NCI-H82 (cell line): Measurements from ENCODE around the gene SF3B6.
"Not testable (repeated sequence)": the region's sequence is repeated elsewhere in the genome, so short reads cannot be mapped to it uniquely, and the experiment has no call there.

Experiments
- DNase-seq: peaks from one replicate; lab custom pipeline; 2025; lab: John Stamatoyannopoulos, UW

The SF3B6 gene

DNA sequence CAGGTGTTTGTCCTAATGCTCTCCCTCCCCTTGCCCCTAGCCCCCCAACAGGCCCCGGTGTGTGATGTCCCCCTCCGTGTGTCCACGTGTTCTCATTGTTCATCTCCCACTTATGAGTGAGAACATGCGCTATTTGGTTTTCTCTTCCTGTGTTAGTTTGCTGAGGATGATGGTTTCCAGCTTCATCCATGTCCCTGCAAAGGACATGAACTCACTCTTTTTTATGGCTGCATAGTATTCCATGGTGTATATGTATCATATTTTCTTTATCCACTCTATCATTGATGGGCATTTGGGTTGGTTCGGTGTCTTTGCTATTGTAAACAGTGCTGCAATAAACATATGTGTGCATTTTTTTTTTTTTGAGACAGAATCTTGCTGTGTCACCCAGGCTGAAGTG is 17.1 kb upstream of the SF3B6 start:
- DNase-seq = not testable (repeated sequence)

GRCh38 chr2:24088821-24089359 is 12.8 kb upstream of the SF3B6 start:
- DNase-seq = no peak

- no peak for DNase-seq
Observed at GRCh38 chr2:24087032-24087431, 10.9 kb upstream of the SF3B6 start.

- DNase-seq = no peak
Observed at GRCh38 chr2:24086241-24086640, 10.1 kb upstream of the SF3B6 start.

- DNase-seq = no peak
Observed at GRCh38 chr2:24085200-24085489, 9.0 kb upstream of the SF3B6 start.

DNA sequence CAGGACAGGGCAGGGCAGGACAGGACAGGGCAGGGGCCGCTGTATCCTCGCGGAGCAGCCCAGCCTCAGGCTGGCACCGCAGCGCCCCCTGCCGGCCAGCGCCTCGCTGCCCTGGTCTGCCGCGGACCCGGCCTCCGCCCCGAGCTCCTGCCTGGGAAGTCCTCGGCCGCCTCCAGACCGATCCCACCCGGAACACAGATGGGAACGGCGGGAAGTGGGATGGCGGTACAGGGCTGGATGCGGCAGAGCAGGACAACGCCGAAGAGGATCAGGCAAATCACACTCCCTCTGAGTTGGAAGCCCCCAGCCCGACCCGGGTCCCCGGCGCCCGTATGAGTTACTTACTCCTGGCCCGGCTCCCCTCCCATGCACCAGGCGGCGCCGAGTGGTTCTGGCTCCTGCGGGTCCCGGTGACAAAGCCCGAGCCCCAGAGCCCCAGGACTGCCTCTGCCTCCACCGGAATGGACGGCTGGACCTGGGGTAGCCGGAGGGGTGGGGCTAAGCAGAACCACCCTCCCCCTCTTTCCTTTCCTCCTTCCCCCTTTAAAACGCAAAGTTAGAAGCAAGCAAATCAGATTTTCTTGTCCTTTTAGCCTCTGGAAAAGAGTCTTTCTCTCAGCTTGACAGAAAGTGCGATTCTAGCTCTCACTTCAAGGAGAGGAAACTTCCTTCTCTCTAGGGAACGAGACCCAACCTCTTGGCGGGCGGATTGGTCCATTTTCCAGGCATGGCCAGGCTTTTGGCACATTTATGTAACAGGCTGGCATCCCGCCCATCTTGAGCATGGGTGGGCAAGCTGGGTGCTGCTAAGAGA is 8.5 kb upstream of the SF3B6 start, which contains the start of gene TP53I3:
Gene TP53I3, minus strand, starts transcription at position 449 of the 814 bp plus-strand sequence. CDS start 508 bp downstream, outside the sequence.
- peak; percentile 92 for DNase-seq

DNA sequence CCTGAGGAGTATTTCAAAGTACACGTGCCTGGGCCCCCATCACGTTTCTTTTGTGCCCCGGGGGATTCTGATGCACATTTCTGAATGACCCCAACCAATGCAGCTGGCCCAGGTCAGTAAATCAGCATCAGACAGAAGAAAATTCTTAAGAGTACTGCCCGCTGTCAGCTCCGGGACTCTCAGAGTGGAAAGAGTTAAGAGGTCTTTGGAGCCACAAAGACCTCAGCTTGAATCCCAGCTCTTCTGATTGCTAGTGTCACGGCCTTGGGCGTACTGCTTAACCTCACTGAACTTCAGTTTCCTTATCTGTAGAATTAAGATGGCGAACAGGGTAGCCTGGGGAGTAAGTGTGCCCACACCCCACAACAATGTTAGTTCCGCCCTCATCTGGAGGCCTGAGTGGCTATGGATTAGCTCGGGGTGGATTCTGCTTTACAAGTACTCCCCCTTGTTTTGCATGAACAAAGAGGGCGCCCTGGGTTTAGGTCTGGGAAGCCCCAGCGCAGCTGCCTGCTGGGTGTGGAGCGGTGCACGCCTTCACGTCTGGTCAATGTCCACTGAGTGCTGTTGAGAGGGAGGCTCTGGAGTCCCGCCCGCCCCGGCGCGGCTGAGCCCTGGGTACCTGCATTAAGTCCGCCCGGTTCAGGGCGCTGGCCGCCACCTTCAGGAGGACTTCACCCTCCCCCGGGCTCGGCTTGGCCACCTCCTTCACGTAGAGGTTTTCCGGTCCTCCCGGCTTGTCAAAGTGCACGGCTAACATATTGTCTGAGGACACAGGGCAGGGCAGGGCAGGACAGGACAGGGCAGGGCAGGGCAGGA is 7.7 kb upstream of the SF3B6 start:
- DNase-seq = peak; percentile 94

GRCh38 chr2:24082787-24083566 is 6.9 kb upstream of the SF3B6 start:
- DNase-seq = no peak

DNA sequence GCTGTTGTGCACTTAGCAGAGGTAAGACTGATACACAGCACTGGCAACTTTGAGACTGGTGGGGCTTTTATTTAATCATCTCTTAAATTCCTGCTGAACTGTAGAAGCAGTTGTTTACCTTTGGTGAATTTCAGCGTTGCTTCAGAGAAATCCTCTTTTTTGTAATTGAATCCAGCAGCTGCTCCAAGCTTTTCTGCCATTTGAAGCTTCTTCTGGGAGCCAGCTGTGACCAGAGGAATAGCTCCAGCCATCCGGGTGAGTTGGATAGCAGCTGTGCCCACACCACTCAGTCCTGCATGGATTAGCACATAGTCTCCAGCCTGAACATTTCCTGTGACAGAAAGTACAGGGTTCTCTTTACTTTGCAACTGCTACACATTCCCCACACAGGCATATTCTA is 4.6 kb upstream of the SF3B6 start:
- DNase-seq = no peak

DNA sequence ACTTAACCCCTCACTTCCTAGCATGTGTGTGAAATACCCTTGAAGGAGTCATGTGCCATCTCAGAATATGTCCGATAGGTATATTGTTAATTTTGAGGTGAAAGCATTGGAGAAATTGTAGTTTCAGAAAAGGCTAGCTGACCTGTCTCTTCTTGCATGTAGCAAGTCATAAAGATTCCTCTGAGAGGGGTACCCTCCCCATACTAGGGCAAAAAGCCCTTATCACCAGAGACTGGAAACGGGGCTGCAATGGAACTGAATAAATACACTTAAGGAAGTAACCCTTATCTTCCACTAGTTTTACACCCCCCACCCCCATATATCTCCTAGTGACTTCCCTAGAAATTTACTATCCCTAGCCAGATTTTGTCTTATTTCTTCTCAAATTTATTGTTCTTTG is 1.8 kb upstream of the SF3B6 start:
- no peak for DNase-seq

- DNase-seq = peak; percentile 34
Observed at GRCh38 chr2:24077535-24077877, 1.4 kb upstream of the SF3B6 start.

- DNase-seq = peak; percentile 48
Observed at GRCh38 chr2:24076849-24077534, 866 bp upstream of the SF3B6 start.

DNA sequence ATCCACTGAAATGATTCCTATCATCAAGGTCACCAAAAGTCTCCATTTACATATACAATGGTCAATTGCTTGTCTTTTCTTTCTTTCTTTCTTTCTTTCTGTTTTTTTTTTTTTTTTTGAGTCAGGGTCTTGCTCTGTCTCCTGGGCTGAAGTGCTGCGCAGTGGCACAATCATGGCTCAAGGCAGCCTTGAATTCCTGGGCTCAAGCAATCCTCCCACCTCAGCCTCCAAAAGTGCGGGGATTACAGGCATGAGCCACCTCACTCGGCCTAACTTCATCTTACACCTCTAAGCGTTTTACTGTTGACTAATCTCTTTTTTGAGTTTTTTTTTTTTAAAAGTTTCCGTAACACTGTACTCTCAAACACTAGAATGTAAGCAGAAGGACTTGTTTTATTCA is 867 bp downstream of the SF3B6 start:
- DNase-seq = no peak

- DNase-seq = no peak
Observed at GRCh38 chr2:24073816-24074215, 2.3 kb downstream of the SF3B6 start.

DNA sequence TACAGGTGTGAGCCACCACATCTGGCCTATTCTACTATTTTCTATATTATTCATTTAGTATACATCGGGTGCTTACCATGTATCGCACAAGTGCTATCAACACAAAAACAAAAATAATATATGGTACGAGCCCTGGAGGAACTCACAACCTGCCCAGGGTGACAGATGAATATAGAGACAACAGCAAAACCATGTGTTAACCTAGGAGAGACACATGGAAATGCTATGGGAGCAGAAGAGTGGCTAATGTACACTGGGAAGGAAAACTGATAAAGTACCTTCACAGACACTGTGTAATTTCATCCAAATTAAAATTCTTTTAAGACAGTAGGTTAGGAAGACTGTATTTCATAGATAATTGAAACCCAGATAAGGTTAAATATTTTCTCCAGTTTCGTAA is 3.9 kb downstream of the SF3B6 start:
- DNase-seq = no peak

DNA sequence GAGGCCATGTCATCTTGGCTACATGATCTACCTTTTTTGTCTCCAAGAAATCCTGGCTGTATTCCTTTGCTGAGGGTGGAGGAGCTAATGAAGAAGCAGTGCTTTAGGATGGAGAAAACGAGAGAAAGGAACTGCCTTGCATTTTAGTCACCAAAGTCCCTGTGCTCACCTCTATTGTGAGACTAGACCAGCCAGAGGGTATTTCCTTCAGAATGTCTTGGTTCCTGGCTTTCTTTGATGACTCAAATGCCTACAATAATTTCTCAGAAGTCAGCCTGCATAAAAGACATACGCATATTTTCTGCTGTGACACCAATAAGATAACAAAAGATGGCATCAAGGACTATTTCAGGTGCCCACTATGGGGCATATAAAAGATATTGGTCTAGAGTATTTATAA is 10.8 kb downstream of the SF3B6 start:
- no peak for DNase-seq

DNA sequence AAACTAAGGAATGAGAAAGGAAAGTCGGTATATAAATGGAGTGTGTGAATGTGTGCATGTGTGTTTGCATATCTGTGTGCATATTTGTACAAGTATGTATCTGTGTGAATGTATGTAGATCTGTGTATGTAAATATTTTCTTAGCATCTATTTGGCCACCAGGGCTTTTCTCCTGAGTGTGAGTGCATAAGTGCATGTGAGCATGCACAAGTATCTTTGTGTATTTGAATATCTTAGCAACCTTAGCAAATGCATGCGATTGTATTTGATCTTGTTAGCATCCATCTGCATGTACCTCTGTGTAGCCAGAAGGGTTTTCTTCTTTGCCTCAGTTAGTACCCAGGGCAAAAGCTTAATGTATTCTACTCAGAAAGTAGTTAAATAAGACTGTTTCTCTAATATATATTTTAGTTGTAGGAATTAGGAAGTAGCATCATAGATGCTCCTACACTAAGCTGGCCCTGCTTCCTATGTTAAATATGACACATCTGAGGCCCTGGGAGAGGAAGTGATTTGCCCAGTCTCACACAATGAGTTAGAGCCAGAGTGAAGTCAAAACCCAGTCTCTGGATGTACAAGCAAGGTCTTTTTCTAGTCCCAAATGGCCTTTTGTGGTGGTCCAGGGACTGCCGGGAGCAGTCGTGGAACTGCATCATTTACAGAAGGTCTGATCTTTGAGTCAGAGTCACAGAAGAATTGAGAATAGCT is 17.4 kb downstream of the SF3B6 start:
- no peak for DNase-seq

GRCh38 chr2:24055750-24056149 is 20.4 kb downstream of the SF3B6 start:
- DNase-seq = no peak

DNA sequence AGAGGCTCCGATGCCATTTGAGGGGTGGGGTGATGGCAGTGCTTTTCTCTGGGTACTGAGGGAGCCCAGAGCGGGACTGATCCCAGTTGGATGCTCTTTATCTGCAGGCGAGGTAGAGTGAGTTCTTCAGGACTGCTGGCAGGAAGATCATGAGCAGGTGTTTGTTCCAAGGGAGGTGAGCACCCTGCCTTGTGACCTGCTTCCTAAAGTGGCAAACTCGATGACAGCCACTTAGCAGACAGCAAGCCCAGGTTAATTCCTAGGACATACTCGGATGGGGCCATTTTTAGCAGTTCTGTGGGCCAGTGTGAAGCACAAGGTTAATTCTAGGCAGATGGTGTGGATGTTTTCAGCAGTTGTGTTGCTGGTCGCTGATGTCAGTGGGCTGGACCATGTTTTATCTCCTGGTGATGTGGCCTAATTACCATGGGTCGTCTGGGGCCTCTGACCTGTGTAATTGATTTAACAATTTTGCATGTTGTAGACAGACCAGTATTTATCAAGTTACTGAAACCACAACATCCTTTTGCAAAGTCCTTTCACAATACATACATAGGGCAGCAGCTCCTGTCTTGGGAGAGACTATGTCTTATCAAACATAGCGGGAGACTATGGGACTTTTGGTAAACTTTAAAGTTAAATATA is 21.6 kb downstream of the SF3B6 start:
- DNase-seq = no peak

DNA sequence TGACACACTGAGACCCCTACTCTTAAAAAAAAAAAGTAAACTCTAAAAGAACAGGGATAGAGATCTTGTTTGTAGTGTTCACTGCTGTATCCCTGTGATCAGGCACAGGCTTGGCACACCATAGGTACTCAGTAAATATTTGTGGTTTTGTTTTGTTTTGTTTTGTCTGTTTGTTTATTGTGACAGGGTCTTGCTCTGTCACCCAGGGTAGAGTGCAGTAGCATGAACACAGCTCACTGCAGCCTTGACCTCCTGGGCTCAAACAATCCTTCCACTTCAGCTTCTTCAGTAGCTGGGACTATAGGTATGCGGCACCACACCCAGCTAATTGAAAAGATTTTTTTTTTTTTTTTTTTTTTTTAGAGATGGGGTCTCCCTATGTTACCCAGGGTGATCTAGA is 23.2 kb downstream of the SF3B6 start:
- no peak for DNase-seq

DNA sequence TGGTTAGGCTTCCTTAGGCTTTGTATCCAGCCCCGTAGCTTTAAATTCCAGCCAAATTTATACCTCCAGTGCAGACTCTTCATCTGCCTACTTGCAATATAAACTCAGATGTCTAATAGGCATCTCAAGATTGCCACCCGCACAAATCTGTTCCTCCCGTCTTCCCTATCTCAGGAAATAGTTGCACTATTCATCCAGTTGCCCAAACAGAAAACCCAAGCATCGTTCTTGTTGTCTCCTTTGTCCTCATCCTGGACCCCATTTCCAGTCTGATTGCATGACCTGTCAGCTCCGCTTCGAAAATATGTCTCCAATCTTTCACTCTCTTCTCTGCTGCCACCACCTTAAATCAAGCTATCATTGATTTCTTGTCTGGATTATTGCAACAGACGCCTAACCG is 24.3 kb downstream of the SF3B6 start:
- DNase-seq = no peak
